K562 (cell line): ENCODE results near the gene BCL2L12. TPM values are rescaled to one million over a fixed set of nuclear protein-coding genes. Genes with fewer than 3 reads are reported as not detected.

ENCODE experiments used
- ATF7 ChIP-seq: fragments of 450-650 bp; IDR thresholded peaks from 2 replicates; pipeline ENCODE4 v1.7.1; 2014; ENCODE audit warnings: mild to moderate bottlenecking, moderate library complexity
- BRCA1 ChIP-seq, 2 experiments: fragments of 450-650 bp in 1 of 2; sonication (generic) in 1 of 2; formaldehyde crosslinking in 1 of 2; IDR thresholded peaks; 2 replicates each; pipeline versions ENCODE4 v1.5.0 to v1.6.1; 2017 to 2020; ENCODE audit warnings: mild to moderate bottlenecking in 1 of 2, missing genetic modification reagents in 1 of 2
- COPS2 ChIP-seq: fragments of 450-650 bp; conservative IDR thresholded peaks from 2 replicates; pipeline ENCODE4 v1.6.1; 2016; ENCODE audit warnings: mild to moderate bottlenecking, moderate library complexity
- DNMT1 ChIP-seq: fragments of 450-650 bp; IDR thresholded peaks from 2 replicates; pipeline ENCODE4 v1.6.1; 2016; ENCODE audit warnings: antibody characterized with exemption, mild to moderate bottlenecking
- ESRRB ChIP-seq: fragments of 250-450 bp; sonication (Bioruptor Pico); IDR thresholded peaks from 2 replicates; pipeline ENCODE4 v1.5.0; 2020; ENCODE audit warnings: mild to moderate bottlenecking, moderate library complexity, borderline replicate concordance
- FOXA1 ChIP-seq: fragments of 450-650 bp; IDR thresholded peaks from 2 replicates; pipeline ENCODE4 v1.6.1; 2016; ENCODE audit warnings: mild to moderate bottlenecking, borderline replicate concordance
- GABPB2 ChIP-seq: fragments of 250-450 bp; sonication (Bioruptor Pico); conservative IDR thresholded peaks from 2 replicates; pipeline ENCODE4 v1.5.1; 2021; ENCODE audit warnings: mild to moderate bottlenecking
- HCFC1 ChIP-seq: IDR thresholded peaks from 2 replicates; pipeline ENCODE4 v1.6.1; 2012; ENCODE audit warnings: low read depth, low read length, improper control_type of control experiment
- HDGF ChIP-seq: fragments of 450-650 bp; IDR thresholded peaks from 2 replicates; pipeline ENCODE4 v1.6.1; 2016
- HNRNPL ChIP-seq: fragments of 200-400 bp; formaldehyde crosslinking; IDR thresholded peaks from 2 replicates; pipeline ENCODE4 v1.6.1; 2017; ENCODE audit warnings: low read depth, mild to moderate bottlenecking, low read length
- KAT7 ChIP-seq: sonication (generic); formaldehyde crosslinking; IDR thresholded peaks from 2 replicates; pipeline ENCODE4 v1.8.0; 2022; ENCODE audit warnings: missing genetic modification reagents, mild to moderate bottlenecking, borderline replicate concordance
- NCOA2 ChIP-seq, 2 experiments: fragments of 450-650 bp; IDR thresholded peaks; 2 replicates each; pipeline ENCODE4 v1.6.1; 2018; ENCODE audit warnings: mild to moderate bottlenecking in 2 of 2, moderate library complexity in 1 of 2; ENCODE audit not compliant: partially characterized antibody in 2 of 2
- PRMT5 ChIP-seq: sonication (generic); formaldehyde crosslinking; IDR thresholded peaks from 2 replicates; pipeline ENCODE4 v1.5.0; 2020; ENCODE audit warnings: missing genetic modification reagents
- RBBP5 ChIP-seq: fragments of 200-600 bp; sonication (generic); IDR thresholded peaks from 2 replicates; pipeline ENCODE4 v1.6.1; 2012; ENCODE audit warnings: borderline replicate concordance, mild to moderate bottlenecking, low read length, control low read depth, inconsistent platforms; ENCODE audit not compliant: insufficient read depth, poor library complexity, severe bottlenecking
- SP2 ChIP-seq: IDR thresholded peaks from 2 replicates; pipeline ENCODE4 v1.6.1; 2011; ENCODE audit warnings: mild to moderate bottlenecking, low read depth, low read length, moderate library complexity; ENCODE audit not compliant: poor library complexity, severe bottlenecking; ENCODE audit errors: extremely low read depth
- TEAD1 ChIP-seq, 2 experiments: fragments of 450-650 bp in 1 of 2; sonication (generic) in 1 of 2; formaldehyde crosslinking; IDR thresholded peaks; 2 replicates each; pipeline versions ENCODE4 v1.4.0 to v1.8.0; 2020 to 2022; ENCODE audit warnings: mild to moderate bottlenecking in 2 of 2, missing genetic modification reagents in 1 of 2
- ZNF124 ChIP-seq: sonication (generic); formaldehyde crosslinking; IDR thresholded peaks from 2 replicates; pipeline ENCODE4 v1.8.1; 2022; ENCODE audit warnings: missing genetic modification reagents
- ZNF668 ChIP-seq: fragments of 250-450 bp; sonication (Bioruptor Pico); IDR thresholded peaks from 2 replicates; pipeline ENCODE4 v1.8.0; 2022; ENCODE audit warnings: mild to moderate bottlenecking, inconsistent platforms
- polyA plus RNA-seq, 8 experiments: library from polyadenylated mRNA; depleted of rRNA in 4 of 8; stranded (reverse) in 5 of 8; unstranded in 3 of 8; fragments of >200 nt; fragmentation: Nextera tagmentation in 2 of 8; fragmentation: Illumina TruSeq in 1 of 8; extraction: Ambion mirVana in 2 of 8; extraction: Trizol in 1 of 8; gene quantifications; 2 replicates each; pipeline versions ENCODE4 v1.2.1 to v1.2.3, GENCODE V29; 2011 to 2014; ENCODE audit warnings: inconsistent platforms in 1 of 8, missing spikeins in 1 of 8
- total RNA-seq, 7 experiments: library from RNA; depleted of rRNA in 6 of 7; stranded (reverse); fragments of >200 nt in 6 of 7; fragmentation: Illumina TruSeq in 2 of 7; extraction: Trizol in 2 of 7; gene quantifications; 2 replicates each; pipeline versions ENCODE4 v1.2.1 to v1.2.3, GENCODE V29; 2011 to 2021; ENCODE audit warnings: low replicate concordance in 1 of 7
- TF ChIP-seq, protein P1 (sequence below), 3 experiments: IDR thresholded peaks in 2 of 3; conservative IDR thresholded peaks in 1 of 3; 2 replicates each; pipeline ENCODE4 v1.5.1; 2011 to 2012; ENCODE audit warnings: low read length in 3 of 3, mild to moderate bottlenecking in 3 of 3, control low read depth in 2 of 3, improper control_type of control experiment in 1 of 3, inconsistent platforms in 1 of 3, low read depth in 1 of 3, mixed read lengths in 1 of 3, moderate library complexity in 1 of 3; ENCODE audit not compliant: insufficient read depth in 2 of 3
- TF ChIP-seq, protein P2 (sequence below): sonication (generic); formaldehyde crosslinking; IDR thresholded peaks from 2 replicates; pipeline ENCODE4 v1.8.0; 2022; ENCODE audit warnings: mild to moderate bottlenecking, missing genetic modification reagents
- TF ChIP-seq, protein P3 (sequence below): fragments of 250-450 bp; sonication (Bioruptor Pico); IDR thresholded peaks from 2 replicates; pipeline ENCODE4 v1.8.0; 2022; ENCODE audit warnings: moderate library complexity, mild to moderate bottlenecking, inconsistent platforms

BCL2L12 gene
- total and polyA plus RNA-seq, 9 of the 15 experiments (the other 6 are each of a cell fraction or from before 2014, with no cell fraction given): 7.4 to 263 (median 81.2) TPM

DNA sequence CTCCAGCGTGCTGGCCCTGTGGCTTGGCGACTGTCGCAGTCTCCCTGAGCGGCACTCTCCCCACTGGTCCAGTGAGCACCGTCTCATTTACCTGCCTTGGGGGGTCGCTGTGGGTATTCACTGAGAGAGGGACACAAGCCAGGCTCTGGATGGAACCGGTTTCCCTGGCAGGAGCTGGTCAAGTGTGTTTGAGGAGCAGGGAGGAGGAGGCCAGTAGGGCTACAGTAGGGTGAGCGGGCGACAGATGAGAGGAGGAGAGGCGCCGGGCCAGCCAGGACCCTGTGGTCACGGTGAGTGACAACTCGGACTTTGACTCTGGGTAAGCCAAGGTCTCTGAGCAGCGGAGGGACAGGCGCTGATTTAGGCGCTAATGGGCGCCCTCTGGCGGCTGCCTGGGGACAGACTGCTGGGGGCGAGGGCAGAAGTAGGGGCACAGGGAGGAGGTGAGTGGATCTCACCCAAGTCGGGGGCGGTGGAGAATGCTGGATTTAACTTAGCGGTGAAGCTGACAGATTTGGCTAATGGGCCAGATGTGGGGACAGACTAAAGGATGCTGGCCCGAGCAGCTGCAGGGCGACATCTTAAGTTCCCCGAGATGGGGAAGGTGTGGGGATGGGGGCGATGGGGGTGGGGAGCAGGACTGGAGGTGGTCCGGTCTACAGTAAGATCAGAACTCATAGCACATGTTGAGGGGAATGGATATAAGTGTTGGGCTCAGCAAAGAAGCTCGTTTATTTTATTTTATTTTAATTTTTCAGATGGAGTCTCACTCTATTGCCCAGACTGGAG lies 6.6 kb downstream of the BCL2L12 start (continued):
- TF ChIP-seq HCFC1: no peak; the same call in 1 of the 2 replicates
- no peak; the same call in 1 of the 2 replicates for TF ChIP-seq ATF7
- TF ChIP-seq HNRNPL: no peak
- no peak for TF ChIP-seq COPS2
- no peak for TF ChIP-seq GABPB2
- TF ChIP-seq ESRRB (CRISPR knock-in tag): no peak
- TF ChIP-seq, protein P1, sequence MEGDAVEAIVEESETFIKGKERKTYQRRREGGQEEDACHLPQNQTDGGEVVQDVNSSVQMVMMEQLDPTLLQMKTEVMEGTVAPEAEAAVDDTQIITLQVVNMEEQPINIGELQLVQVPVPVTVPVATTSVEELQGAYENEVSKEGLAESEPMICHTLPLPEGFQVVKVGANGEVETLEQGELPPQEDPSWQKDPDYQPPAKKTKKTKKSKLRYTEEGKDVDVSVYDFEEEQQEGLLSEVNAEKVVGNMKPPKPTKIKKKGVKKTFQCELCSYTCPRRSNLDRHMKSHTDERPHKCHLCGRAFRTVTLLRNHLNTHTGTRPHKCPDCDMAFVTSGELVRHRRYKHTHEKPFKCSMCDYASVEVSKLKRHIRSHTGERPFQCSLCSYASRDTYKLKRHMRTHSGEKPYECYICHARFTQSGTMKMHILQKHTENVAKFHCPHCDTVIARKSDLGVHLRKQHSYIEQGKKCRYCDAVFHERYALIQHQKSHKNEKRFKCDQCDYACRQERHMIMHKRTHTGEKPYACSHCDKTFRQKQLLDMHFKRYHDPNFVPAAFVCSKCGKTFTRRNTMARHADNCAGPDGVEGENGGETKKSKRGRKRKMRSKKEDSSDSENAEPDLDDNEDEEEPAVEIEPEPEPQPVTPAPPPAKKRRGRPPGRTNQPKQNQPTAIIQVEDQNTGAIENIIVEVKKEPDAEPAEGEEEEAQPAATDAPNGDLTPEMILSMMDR (IDR thresholded peaks at IDR 0.05 in 2 of 3, conservative IDR thresholded peaks at IDR 0.05 in 1 of 3; ENCODE audit: insufficient read depth in 2 of 3, low read depth in 1 of 3, low read length in 3 of 3): peak; percentile 85 to 97 (median 86)
- no peak for TF ChIP-seq ZNF124 (CRISPR knock-in tag)
- TF ChIP-seq ZNF668 (CRISPR knock-in tag): no peak
- TF ChIP-seq FOXA1: no peak
- TF ChIP-seq BRCA1 (IDR thresholded peaks at IDR 0.05): no peak
- no peak for TF ChIP-seq BRCA1 (CRISPR knock-in tag; IDR thresholded peaks at IDR 0.05)
- TF ChIP-seq TEAD1 (CRISPR knock-in tag; IDR thresholded peaks at IDR 0.05): no peak
- TF ChIP-seq HDGF: peak; percentile 85; the same call in 1 of the 2 replicates
- TF ChIP-seq RBBP5: no peak
- no peak for TF ChIP-seq KAT7 (CRISPR knock-in tag)
- no peak for TF ChIP-seq PRMT5
- TF ChIP-seq DNMT1: no peak
- TF ChIP-seq, protein P2, sequence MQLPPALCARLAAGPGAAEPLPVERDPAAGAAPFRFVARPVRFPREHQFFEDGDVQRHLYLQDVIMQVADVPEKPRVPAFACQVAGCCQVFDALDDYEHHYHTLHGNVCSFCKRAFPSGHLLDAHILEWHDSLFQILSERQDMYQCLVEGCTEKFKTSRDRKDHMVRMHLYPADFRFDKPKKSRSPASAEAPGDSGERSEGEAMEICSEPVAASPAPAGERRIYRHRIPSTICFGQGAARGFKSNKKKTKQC (CRISPR knock-in tag): no peak
- TF ChIP-seq SP2: no peak
- TF ChIP-seq, protein P3, sequence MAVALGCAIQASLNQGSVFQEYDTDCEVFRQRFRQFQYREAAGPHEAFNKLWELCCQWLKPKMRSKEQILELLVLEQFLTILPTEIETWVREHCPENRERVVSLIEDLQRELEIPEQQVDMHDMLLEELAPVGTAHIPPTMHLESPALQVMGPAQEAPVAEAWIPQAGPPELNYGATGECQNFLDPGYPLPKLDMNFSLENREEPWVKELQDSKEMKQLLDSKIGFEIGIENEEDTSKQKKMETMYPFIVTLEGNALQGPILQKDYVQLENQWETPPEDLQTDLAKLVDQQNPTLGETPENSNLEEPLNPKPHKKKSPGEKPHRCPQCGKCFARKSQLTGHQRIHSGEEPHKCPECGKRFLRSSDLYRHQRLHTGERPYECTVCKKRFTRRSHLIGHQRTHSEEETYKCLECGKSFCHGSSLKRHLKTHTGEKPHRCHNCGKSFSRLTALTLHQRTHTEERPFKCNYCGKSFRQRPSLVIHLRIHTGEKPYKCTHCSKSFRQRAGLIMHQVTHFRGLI (CRISPR knock-in tag): no peak
- no peak for TF ChIP-seq NCOA2 (IDR thresholded peaks at IDR 0.05; ENCODE audit: partially characterized antibody in 2 of 2)
